IMR-90 (cell line): ENCODE data around the gene FBXL7. TPM values are rescaled to one million over a fixed set of nuclear protein-coding genes. Genes with fewer than 3 reads are reported as not detected.

Experiments used
- ATAC-seq: fragments of 200-7000 bp; cut with Tn5 transposase; 2 replicates; pipeline ENCODE4 v1.9.1; 2020; ENCODE audit warnings: low read depth, mild to moderate bottlenecking, moderate library complexity
- BruUV-seq: library from RNA; stranded (reverse); fragments of 400-500 nt; replicated peaks from 2 replicates; lab custom pipeline; 2021; lab: Mats Ljungman, UMichigan
- CTCF ChIA-PET: fragments of 300-600 bp; formaldehyde crosslinking; extraction: SDS; loops from one replicate; lab custom pipeline; 2021; ENCODE audit warnings: antibody characterized with exemption; lab: Yijun Ruan, JAX
- POLR2A ChIA-PET: fragments of 300-600 bp; sonication (Branson Sonifier 250); formaldehyde crosslinking; loops from one replicate; lab custom pipeline; 2022; ENCODE audit warnings: antibody characterized with exemption; ENCODE audit not compliant: unreplicated experiment; lab: Charles Lee
- DNase-seq: peaks from one replicate; pipeline ENCODE4 v3.0.0; 2013
- H2AFZ ChIP-seq: replicated peaks from 2 replicates; pipeline ENCODE3; 2013; ENCODE audit warnings: low read length, mild to moderate bottlenecking; ENCODE audit not compliant: poor library complexity
- H2AK5ac ChIP-seq: 2 replicates; pipeline ENCODE4 v1.6.1; 2013; ENCODE audit warnings: low read depth, low read length, inconsistent platforms
- H2AK9ac ChIP-seq: replicated peaks from 2 replicates; pipeline ENCODE3; 2013; ENCODE audit warnings: mild to moderate bottlenecking, low read depth, low read length, moderate library complexity; ENCODE audit not compliant: poor library complexity
- H2BK120ac ChIP-seq: 2 replicates; pipeline ENCODE4 v1.6.1; 2013; ENCODE audit warnings: low read depth, low read length, inconsistent platforms
- H2BK15ac ChIP-seq: 3 replicates; pipeline ENCODE4 v1.6.1; 2013; ENCODE audit warnings: low read depth, low read length, inconsistent platforms
- H2BK20ac ChIP-seq: 2 replicates; pipeline ENCODE4 v1.6.1; 2013; ENCODE audit warnings: low read depth, mild to moderate bottlenecking, inconsistent platforms, low read length, moderate library complexity
- H2BK5ac ChIP-seq: 2 replicates; pipeline ENCODE4 v1.6.1; 2013; ENCODE audit warnings: mild to moderate bottlenecking, low read depth, low read length, inconsistent platforms; ENCODE audit not compliant: poor library complexity, severe bottlenecking
- H3K14ac ChIP-seq: replicated peaks from 2 replicates; pipeline ENCODE4 v1.6.1; 2013; ENCODE audit warnings: low read depth, low read length, inconsistent platforms
- H3K18ac ChIP-seq: 2 replicates; pipeline ENCODE4 v1.6.1; 2013; ENCODE audit warnings: low read depth, low read length, control low read depth
- H3K23ac ChIP-seq: 2 replicates; pipeline ENCODE4 v1.6.1; 2013; ENCODE audit warnings: low read depth, low read length, inconsistent platforms
- H3K27ac ChIP-seq: 2 replicates; pipeline ENCODE4 v1.5.1; 2013; ENCODE audit warnings: mild to moderate bottlenecking, control low read depth, low read length; ENCODE audit not compliant: insufficient read depth
- H3K27me3 ChIP-seq: 2 replicates; pipeline ENCODE4 v1.6.1; 2013; ENCODE audit warnings: low read length; ENCODE audit not compliant: control insufficient read depth, insufficient read depth
- H3K36me3 ChIP-seq: 2 replicates; pipeline ENCODE4 v1.6.1; 2013; ENCODE audit warnings: low read length, mixed read lengths; ENCODE audit not compliant: control insufficient read depth, insufficient read depth
- H3K4ac ChIP-seq: 2 replicates; pipeline ENCODE4 v1.6.1; 2013; ENCODE audit warnings: low read depth, low read length, inconsistent platforms
- H3K4me1 ChIP-seq: 2 replicates; pipeline ENCODE4 v1.6.1; 2013; ENCODE audit warnings: low read length, mixed read lengths; ENCODE audit not compliant: control insufficient read depth, insufficient read depth
- H3K4me2 ChIP-seq: 2 replicates; pipeline ENCODE4 v1.6.1; 2013; ENCODE audit warnings: low read depth, mild to moderate bottlenecking, control low read depth, low read length, moderate library complexity
- H3K4me3 ChIP-seq: 2 replicates; pipeline ENCODE4 v1.5.1; 2013; ENCODE audit warnings: low read depth, mild to moderate bottlenecking, control low read depth, low read length, moderate library complexity; ENCODE audit not compliant: insufficient read depth
- H3K56ac ChIP-seq: 2 replicates; pipeline ENCODE4 v1.6.1; 2013; ENCODE audit warnings: low read length, inconsistent platforms; ENCODE audit not compliant: insufficient read depth; ENCODE audit errors: extremely low read depth
- H3K79me1 ChIP-seq, 2 experiments: 2 replicates each; pipeline ENCODE4 v1.6.1; 2013; ENCODE audit warnings: low read length in 2 of 2, inconsistent platforms in 1 of 2, low read depth in 1 of 2
- H3K9ac ChIP-seq: 2 replicates; pipeline ENCODE4 v1.6.1; 2013; ENCODE audit warnings: low read depth, low read length, control low read depth
- H3K9me1 ChIP-seq: 2 replicates; pipeline ENCODE4 v1.6.1; 2013; ENCODE audit warnings: low read length, inconsistent platforms; ENCODE audit not compliant: insufficient read depth
- H3K9me3 ChIP-seq: 2 replicates; pipeline ENCODE4 v1.6.1; 2013; ENCODE audit warnings: low read length; ENCODE audit not compliant: control insufficient read depth, insufficient read depth
- H4K20me1 ChIP-seq: 2 replicates; pipeline ENCODE4 v1.6.1; 2013; ENCODE audit warnings: low read length, inconsistent platforms; ENCODE audit not compliant: insufficient read depth
- H4K5ac ChIP-seq: 2 replicates; pipeline ENCODE4 v1.6.1; 2013; ENCODE audit warnings: mild to moderate bottlenecking, low read depth, low read length, control low read depth
- H4K8ac ChIP-seq, 2 experiments: 2 replicates each; pipeline ENCODE4 v1.6.1; 2013; ENCODE audit warnings: low read depth in 2 of 2, low read length in 2 of 2, control low read depth in 1 of 2, inconsistent platforms in 1 of 2
- H4K91ac ChIP-seq: 2 replicates; pipeline ENCODE4 v1.6.1; 2013; ENCODE audit warnings: low read depth, low read length, inconsistent platforms; ENCODE audit not compliant: insufficient read depth
- BHLHE40 ChIP-seq: fragments of 150-350 bp; IDR thresholded peaks from 2 replicates; pipeline ENCODE4 v1.6.1; 2016; ENCODE audit warnings: mild to moderate bottlenecking, low read depth, low read length
- FOS ChIP-seq: fragments of 150-350 bp; IDR thresholded peaks from 2 replicates; pipeline ENCODE4 v1.6.1; 2016; ENCODE audit warnings: low read depth, low read length
- NFE2L2 ChIP-seq: fragments of 150-350 bp; IDR thresholded peaks from 2 replicates; pipeline ENCODE4 v1.6.1; 2016; ENCODE audit warnings: low read depth, mild to moderate bottlenecking, low read length
- POLR2A ChIP-seq: IDR thresholded peaks from 2 replicates; pipeline ENCODE4 v1.6.1; 2012; ENCODE audit warnings: mild to moderate bottlenecking, low read depth, low read length
- WGBS, 2 experiments: methylation state at CpG; one replicate each; pipeline versions ENCODE4 v1.1.5 to v1.1.7; 2013; ENCODE audit warnings: missing lambda C conversion rate in 2 of 2; ENCODE audit not compliant: insufficient read length in 1 of 2; ENCODE audit errors: extremely low coverage in 2 of 2; 5-methylcytosine and 5-hydroxymethylcytosine counted together
- dilution Hi-C: fragments of 300-500 bp; cut with HindIII; formaldehyde crosslinking; loops from one replicate; pipeline ENCODE4 v1.14.3; 2018; ENCODE audit warnings: low sequenced_read_pairs; ENCODE audit not compliant: unreplicated experiment
- in situ Hi-C: fragments of 300-500 bp; cut with MboI; formaldehyde crosslinking; loops from 3 replicates; pipeline ENCODE4 v1.14.3; 2019; ENCODE audit warnings: low sequenced_read_pairs, inconsistent platforms, mixed read lengths
- intact Hi-C: fragments of 100-400 bp; cut with micrococcal nuclease; formaldehyde crosslinking; loops from 2 replicates; pipeline ENCODE4 v1.10.0; 2022
- polyA plus RNA-seq, 3 experiments: library from polyadenylated mRNA; depleted of rRNA; stranded (reverse); fragments of >200 nt; gene quantifications; 2 replicates each; pipeline ENCODE4 v1.2.3, GENCODE V29; 2012; ENCODE audit warnings: low replicate concordance in 1 of 3
- total RNA-seq: library from RNA; depleted of rRNA; stranded (reverse); fragments of >200 nt; gene quantifications from 2 replicates; pipeline ENCODE4 v1.2.3, GENCODE V29; 2012

The FBXL7 gene
- total and polyA plus RNA-seq, 2 of the 4 experiments (the other 2 are of a cell fraction) = 4.1 to 10.2 TPM

- no peak overlapping the region for H2BK20ac ChIP-seq
- intact Hi-C loops (no loop called here), dilution Hi-C loops (no loop called here), in situ Hi-C loops (no loop called here)
- H2BK5ac ChIP-seq = no peak overlapping the region
- DNase-seq (no peak), ATAC-seq (no peak)
- H2BK15ac ChIP-seq = no peak overlapping the region
- no peak overlapping the region for H3K14ac ChIP-seq
- WGBS, 2 experiments = no CpG with 5 or more reads among the region's 4 CpGs
- no peak overlapping the region for H2AFZ ChIP-seq
- BruUV-seq = no TSS peak
- no peak overlapping the region for H2BK120ac ChIP-seq
- no peak for TF ChIP-seq BHLHE40
- no peak for TF ChIP-seq POLR2A
- TF ChIP-seq NFE2L2 = no peak
- TF ChIP-seq FOS = no peak
- H2AK5ac ChIP-seq = no peak overlapping the region
- no peaks in the 10 kb centered on the region for H3K9me3 ChIP-seq
- H3K4me2 ChIP-seq = no peak overlapping the region
- no peaks in the 10 kb centered on the region for H3K9me1 ChIP-seq
- no peak overlapping the region for H3K4me3 ChIP-seq
- CTCF ChIA-PET = no interaction called here
- POLR2A ChIA-PET = no interaction called here
- no peaks in the 10 kb centered on the region for H3K27me3 ChIP-seq
- no peak overlapping the region for H4K91ac ChIP-seq
- peak overlapping the region; percentile 11 for H2AK9ac ChIP-seq
- peaks cover 6% of the 10 kb centered on the region; the same call in 1 of the 2 replicates for H3K4me1 ChIP-seq
- H3K56ac ChIP-seq = no peak overlapping the region
- no peak overlapping the region for H4K5ac ChIP-seq
- no peak overlapping the region for H3K18ac ChIP-seq
- H3K23ac ChIP-seq = no peak overlapping the region
- no peak overlapping the region for H4K8ac ChIP-seq
- H3K79me1 ChIP-seq = peaks cover 16 to 23% of the 10 kb centered on the region in 2 experiments; a peak in 2 of 4 replicates
- no peak overlapping the region for H3K9ac ChIP-seq
- no peaks in the 10 kb centered on the region; the same call in 1 of the 2 replicates for H4K20me1 ChIP-seq
- H3K27ac ChIP-seq = no peak overlapping the region
- no peak overlapping the region for H3K4ac ChIP-seq
- no peaks in the 10 kb centered on the region for H3K36me3 ChIP-seq
Observed at GRCh38 chr5:15551113-15551504, 51.1 kb downstream of the FBXL7 start.
